Sigmoid colon (tissue), 7 donors: Measurements from ENCODE around the gene PLCB1. TPM values are rescaled to one million over a fixed set of nuclear protein-coding genes. Genes with fewer than 3 reads are reported as not detected.

Source experiments
- DNase-seq: peaks from one replicate; pipeline ENCODE4 v3.0.0-alpha.2; 2019
- H3K27ac ChIP-seq, 4 donors: fragments of 200-600 bp; sonication (generic); one replicate each; pipeline ENCODE4 v1.5.1; 2016 to 2019; ENCODE audit warnings: mild to moderate bottlenecking in 1 of 4
- H3K27me3 ChIP-seq, 3 donors: fragments of 200-600 bp; sonication (generic); one replicate each; pipeline ENCODE4 v1.5.1; 2019; ENCODE audit warnings: mild to moderate bottlenecking in 1 of 3
- H3K36me3 ChIP-seq, 4 donors: fragments of 200-600 bp; sonication (generic); one replicate each; pipeline ENCODE4 v1.5.1; 2016 to 2019
- H3K4me1 ChIP-seq, 4 donors: fragments of 200-600 bp; sonication (generic); one replicate each; pipeline ENCODE4 v1.5.1; 2017 to 2019
- H3K4me3 ChIP-seq, 4 donors: fragments of 200-600 bp; sonication (generic); one replicate each; pipeline ENCODE4 v1.5.1; 2017 to 2019; ENCODE audit warnings: mild to moderate bottlenecking in 2 of 4, moderate library complexity in 1 of 4
- H3K9me3 ChIP-seq, 4 donors: fragments of 200-600 bp in 3 of 4; sonication (generic) in 3 of 4; one replicate each; pipeline versions ENCODE4 v1.5.1 to v1.6.1; 2013 to 2019
- CTCF ChIP-seq, 4 experiments: fragments of 450-650 bp in 3 of 4; fragments of 200-600 bp in 1 of 4; IDR thresholded peaks; one replicate each; pipeline ENCODE4 v1.5.1; 2016 to 2019; ENCODE audit warnings: antibody characterized with exemption in 4 of 4, mild to moderate bottlenecking in 3 of 4, moderate library complexity in 2 of 4
- EP300 ChIP-seq, 4 donors: sonication (generic); formaldehyde crosslinking; IDR thresholded peaks; one replicate each; pipeline ENCODE4 v1.6.1; 2017; ENCODE audit warnings: antibody characterized with exemption in 4 of 4
- POLR2A ChIP-seq, 2 donors: fragments of 450-650 bp; IDR thresholded peaks; one replicate each; pipeline ENCODE4 v1.6.1; 2016; ENCODE audit warnings: antibody characterized with exemption in 2 of 2, mild to moderate bottlenecking in 2 of 2, moderate library complexity in 2 of 2
- POLR2AphosphoS5 ChIP-seq, 4 donors: sonication (generic); formaldehyde crosslinking; IDR thresholded peaks; one replicate each; pipeline ENCODE4 v1.6.1; 2017; ENCODE audit warnings: antibody characterized with exemption in 4 of 4
- WGBS, 2 donors: extraction: QIAGEN DNeasy Blood & Tissue Kit; methylation state at CpG; one replicate each; pipeline ENCODE4 v1.1.7; 2013; 5-methylcytosine and 5-hydroxymethylcytosine counted together
- intact Hi-C: fragments of 100-400 bp; cut with DNase I; formaldehyde crosslinking; loops from one replicate; pipeline ENCODE4 v1.15.1; 2023
- polyA plus RNA-seq, 3 donors: library from polyadenylated mRNA; stranded (reverse); fragments of 200-250 nt; gene quantifications; one replicate each; pipeline ENCODE4 v1.2.3, GENCODE V29; 2013
- total RNA-seq, 4 donors: library from RNA; depleted of rRNA; stranded (reverse); fragments of >200 nt; gene quantifications; one replicate each; pipeline ENCODE4 v1.1.0, GENCODE V29; 2016
- donor health status: healthy with polysubstance abuse.
- donor health status: Bipolar disorder and iron deficiency.
- donor health status: healthy.

PLCB1 gene
- total and polyA plus RNA-seq, 7 donors = 0.92 to 117 (median 86.7) TPM

- no peaks in the 10 kb centered on the region for H3K9me3 ChIP-seq
- intact Hi-C loops = no loop called here
- H3K36me3 ChIP-seq = no peaks in the 10 kb centered on the region
- peaks cover 0 to 62% (median 51%) of the 10 kb centered on the region in 4 donors for H3K4me1 ChIP-seq
- H3K27ac ChIP-seq = peak overlapping the region in 3 of 4 donors; percentile 34 to 92 (median 90)
- no peaks in the 10 kb centered on the region for H3K27me3 ChIP-seq
- no peak for DNase-seq
- 75 to 77% methylated on average over 6 of the region's 6 CpGs for WGBS, 2 donors
- H3K4me3 ChIP-seq = no peak overlapping the region
- TF ChIP-seq EP300 (IDR thresholded peaks at IDR 0.05) (no peak), POLR2AphosphoS5 (IDR thresholded peaks at IDR 0.05) (no peak), CTCF (IDR thresholded peaks at IDR 0.05) (no peak), POLR2A (IDR thresholded peaks at IDR 0.05) (no peak)
These were observed 4.4 kb upstream of the PLCB1 start for GRCh38 chr20:8127553-8128255.

DNA sequence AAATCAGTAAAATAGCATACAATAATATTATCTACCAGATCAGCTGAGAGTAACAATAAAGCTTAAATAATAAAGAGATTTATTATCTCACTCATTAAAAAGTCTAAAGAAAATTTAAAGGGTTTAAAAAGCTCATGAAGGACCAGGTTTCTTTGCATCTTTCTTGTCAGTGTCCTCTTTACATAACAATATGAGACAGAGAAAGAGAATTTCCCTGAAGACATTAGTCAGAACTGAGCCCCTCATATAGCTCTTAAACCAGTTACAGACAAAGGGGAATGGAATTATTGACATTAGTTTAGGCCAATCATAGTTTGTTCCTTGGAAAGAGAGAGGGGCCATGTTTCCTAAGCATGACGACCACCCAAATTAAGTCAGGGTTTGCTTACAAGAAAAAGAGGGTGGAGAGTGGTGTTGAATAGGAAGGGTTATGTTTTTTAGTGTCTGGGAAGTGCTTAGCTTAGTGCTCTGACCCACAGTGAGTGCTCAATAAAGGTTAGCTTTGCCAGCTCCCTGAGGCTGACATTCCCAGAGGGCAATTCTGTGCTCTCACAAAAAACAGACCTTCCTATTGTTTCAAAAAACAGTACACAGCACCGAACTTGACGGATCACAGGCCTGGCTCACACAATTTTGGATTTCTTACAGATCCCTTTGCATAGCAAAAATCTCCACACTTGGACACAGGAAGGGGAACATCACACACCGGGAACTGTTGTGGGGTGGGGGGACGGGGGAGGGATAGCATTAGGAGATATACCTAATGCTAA, 3.6 kb upstream of the PLCB1 start:
- 69 to 77% methylated on average over 5 of the region's 5 CpGs for WGBS, 2 donors
- DNase-seq = no peak
- Histone ChIP-seq H3K4me1 (peaks cover 0 to 63% (median 54%) of the 10 kb centered on the region in 4 donors), H3K9me3 (no peaks in the 10 kb centered on the region), H3K27ac (peak overlapping the region; percentile 34 to 92 (median 63)), H3K4me3 (no peak overlapping the region), H3K36me3 (no peaks in the 10 kb centered on the region), H3K27me3 (no peaks in the 10 kb centered on the region)
- TF ChIP-seq EP300 (IDR thresholded peaks at IDR 0.05) = peak in 2 of 4 donors; percentile 51 to 78
- no peak for TF ChIP-seq POLR2A (IDR thresholded peaks at IDR 0.05)
- TF ChIP-seq CTCF (IDR thresholded peaks at IDR 0.05) = no peak
- TF ChIP-seq POLR2AphosphoS5 (IDR thresholded peaks at IDR 0.05) = peak; percentile 81 to 98 (median 92)
- intact Hi-C loops = no loop called here

GRCh38 chr20:8129211-8129976, 2.7 kb upstream of the PLCB1 start:
- intact Hi-C loops = no loop called here
- Histone ChIP-seq H3K27ac (peak overlapping the region; percentile 34 to 92 (median 63)), H3K4me1 (peaks cover 0 to 70% (median 60%) of the 10 kb centered on the region in 4 donors), H3K9me3 (no peaks in the 10 kb centered on the region), H3K4me3 (no peak overlapping the region), H3K36me3 (no peaks in the 10 kb centered on the region), H3K27me3 (no peaks in the 10 kb centered on the region)
- DNase-seq = peak; percentile 78
- 62 to 75% methylated on average over 6 of the region's 6 CpGs for WGBS, 2 donors
- no peak for TF ChIP-seq EP300 (IDR thresholded peaks at IDR 0.05)
- peak in 3 of 4 donors; percentile 29 to 43 (median 40) for TF ChIP-seq POLR2AphosphoS5 (IDR thresholded peaks at IDR 0.05)

DNA sequence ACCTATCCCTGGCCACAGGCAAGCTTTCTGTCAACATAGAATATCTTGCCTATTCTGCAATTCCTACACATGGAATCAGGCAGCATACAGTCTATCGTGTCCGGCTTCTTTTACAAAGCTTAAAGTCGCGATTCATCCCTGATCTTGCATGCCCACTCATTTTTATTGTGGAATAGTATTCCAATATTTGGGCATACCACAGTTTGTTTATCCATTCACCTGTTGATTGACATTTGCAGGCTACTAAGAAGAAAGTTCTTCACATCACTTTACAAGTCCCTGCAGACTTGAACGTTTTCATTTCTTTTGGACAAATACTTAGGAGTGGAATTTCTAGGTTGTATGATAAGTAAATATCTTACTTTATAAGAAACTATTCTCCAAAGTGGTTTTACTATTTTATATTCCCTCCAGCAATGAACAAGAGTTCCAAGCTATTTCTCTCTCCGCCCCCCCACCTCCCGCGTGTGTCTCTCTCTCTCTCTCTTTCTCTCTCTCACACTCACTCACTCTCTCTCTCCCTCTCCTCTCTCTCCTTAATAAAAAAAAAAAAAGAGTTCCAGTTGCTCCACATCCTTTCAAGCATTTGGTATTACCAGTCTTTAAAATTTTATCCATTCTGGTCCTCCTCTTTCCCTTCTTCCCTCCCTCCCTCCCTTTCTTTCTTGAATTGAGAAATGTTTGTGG, 1.1 kb upstream of the PLCB1 start:
- intact Hi-C loops = loop anchor here (1.0 to 10.0 kb wide), 2 partner anchors 88 to 394 kb away; no protein-coding TSS in a partner anchor
- no peak for DNase-seq
- no peaks in the 10 kb centered on the region for H3K36me3 ChIP-seq
- H3K9me3 ChIP-seq = no peaks in the 10 kb centered on the region
- H3K27me3 ChIP-seq = no peaks in the 10 kb centered on the region
- TF ChIP-seq CTCF (IDR thresholded peaks at IDR 0.05) (no peak), POLR2A (IDR thresholded peaks at IDR 0.05) (no peak), POLR2AphosphoS5 (IDR thresholded peaks at IDR 0.05) (no peak), EP300 (IDR thresholded peaks at IDR 0.05) (no peak)
- peaks cover 0 to 80% (median 67%) of the 10 kb centered on the region in 4 donors for H3K4me1 ChIP-seq
- peak overlapping the region; percentile 90 to 93 (median 91) for H3K27ac ChIP-seq
- 79 to 81% methylated on average over 8 of the region's 8 CpGs for WGBS, 2 donors
- H3K4me3 ChIP-seq = peak overlapping the region; percentile 66 to 97 (median 94)
